B cell (primary cell): Measurements from ENCODE around the gene POLD4. TPM values are rescaled to one million over a fixed set of nuclear protein-coding genes. Genes with fewer than 3 reads are reported as not detected.

Experiments used
- ATAC-seq: fragments of 200-7000 bp; cut with Tn5 transposase; one replicate; pipeline ENCODE4 v1.10.0; 2021; ENCODE audit warnings: low read depth, mild to moderate bottlenecking, moderate number of reproducible peaks, moderate library complexity
- CTCF ChIA-PET: fragments of 350-600 bp; sonication (Branson Sonifier 250); formaldehyde crosslinking; loops from one replicate; lab custom pipeline; 2021; ENCODE audit warnings: antibody characterized with exemption, inconsistent platforms; lab: Charles Lee
- POLR2A ChIA-PET: fragments of 350-600 bp; sonication (Branson Sonifier 250); formaldehyde crosslinking; loops from one replicate; lab custom pipeline; 2021; ENCODE audit warnings: antibody characterized with exemption; lab: Charles Lee
- DNase-seq: peaks from one replicate; pipeline ENCODE4 v3.0.0; 2013
- H2AFZ ChIP-seq: 2 replicates; pipeline ENCODE4 v1.6.1; 2012; ENCODE audit warnings: mild to moderate bottlenecking, low read depth, low read length; ENCODE audit not compliant: insufficient read depth, poor library complexity, severe bottlenecking
- H3K27ac ChIP-seq, 2 donors: 1 replicate in 1 of 2; 2 replicates in 1 of 2; pipeline ENCODE4 v1.5.1; 2012 to 2013; ENCODE audit warnings: low read length in 2 of 2, mild to moderate bottlenecking in 2 of 2, moderate library complexity in 1 of 2
- H3K27me3 ChIP-seq, 4 experiments: fragments of 200-600 bp in 1 of 4; sonication (generic) in 1 of 4; replicated peaks in 1 of 4; 1 replicate in 2 of 4; 2 replicates in 2 of 4; pipeline versions ENCODE4 v1.6.1 to v1.7.0; 2013 to 2016; ENCODE audit warnings: low read length in 3 of 4, mild to moderate bottlenecking in 2 of 4, mixed read lengths in 1 of 4, moderate library complexity in 1 of 4; ENCODE audit not compliant: insufficient read depth in 4 of 4, control insufficient read depth in 3 of 4; ENCODE audit errors: control extremely low read depth in 1 of 4
- H3K36me3 ChIP-seq, 2 experiments: replicated peaks in 1 of 2; 1 replicate in 1 of 2; 2 replicates in 1 of 2; pipeline versions ENCODE4 v1.6.1 to v1.7.1; 2013; ENCODE audit warnings: low read length in 1 of 2; ENCODE audit not compliant: insufficient read depth in 2 of 2, control insufficient read depth in 1 of 2; ENCODE audit errors: control extremely low read depth in 1 of 2, extremely low read depth in 1 of 2
- H3K4me1 ChIP-seq, 2 donors: fragments of 200-600 bp in 1 of 2; sonication (generic) in 1 of 2; 1 replicate in 1 of 2; 2 replicates in 1 of 2; pipeline versions ENCODE4 v1.5.1 to v1.6.1; 2013 to 2017; ENCODE audit warnings: low read length in 2 of 2; ENCODE audit not compliant: control insufficient read depth in 2 of 2, insufficient read depth in 2 of 2
- H3K4me2 ChIP-seq: replicated peaks from 2 replicates; pipeline ENCODE3; 2012; ENCODE audit warnings: mild to moderate bottlenecking, low read depth, low read length; ENCODE audit not compliant: poor library complexity, severe bottlenecking
- H3K4me3 ChIP-seq, 5 experiments: fragments of 200-600 bp in 1 of 5; sonication (generic) in 1 of 5; 1 replicate in 3 of 5; 2 replicates in 2 of 5; pipeline versions ENCODE4 v1.5.1 to v1.7.0; 2011 to 2016; ENCODE audit warnings: low read length in 4 of 5, mild to moderate bottlenecking in 4 of 5, low read depth in 2 of 5, control low read depth in 1 of 5, moderate library complexity in 1 of 5; ENCODE audit not compliant: insufficient read depth in 1 of 5; ENCODE audit errors: control extremely low read depth in 1 of 5, extremely low read depth in 1 of 5
- H3K79me2 ChIP-seq: fragments of 200-600 bp; sonication (generic); one replicate; pipeline ENCODE4 v1.6.0; 2016; ENCODE audit warnings: low read length; ENCODE audit not compliant: control insufficient read depth, insufficient read depth
- H3K9ac ChIP-seq: fragments of 200-600 bp; sonication (generic); 2 replicates; pipeline ENCODE4 v1.6.1; 2017; ENCODE audit warnings: mild to moderate bottlenecking, low read length, moderate library complexity
- H3K9me3 ChIP-seq, 3 donors: one replicate each; pipeline versions ENCODE4 v1.6.1 to v1.7.1; 2013; ENCODE audit warnings: low read length in 2 of 3; ENCODE audit not compliant: control insufficient read depth in 2 of 3, insufficient read depth in 1 of 3; ENCODE audit errors: control extremely low read depth in 1 of 3
- H4K20me1 ChIP-seq: 2 replicates; pipeline ENCODE4 v1.6.0; 2012; ENCODE audit warnings: mild to moderate bottlenecking, low read length; ENCODE audit not compliant: insufficient read depth, control insufficient read depth, poor library complexity, severe bottlenecking
- H3K27ac Mint-ChIP-seq: one replicate; pipeline ENCODE4 v1.8.0; 2021; ENCODE audit warnings: mixed read lengths
- H3K27me3 Mint-ChIP-seq: one replicate; pipeline ENCODE4 v1.8.0; 2021; ENCODE audit warnings: mixed read lengths
- H3K4me1 Mint-ChIP-seq: one replicate; pipeline ENCODE4 v1.8.0; 2021; ENCODE audit warnings: mixed read lengths
- H3K4me3 Mint-ChIP-seq: one replicate; pipeline ENCODE4 v1.8.0; 2021; ENCODE audit warnings: mixed read lengths
- H3K9me3 Mint-ChIP-seq: one replicate; pipeline ENCODE4 v1.8.0; 2022; ENCODE audit warnings: mixed read lengths; ENCODE audit not compliant: insufficient read depth
- EZH2 ChIP-seq: IDR thresholded peaks from 2 replicates; pipeline ENCODE4 v1.6.1; 2012; ENCODE audit warnings: borderline replicate concordance, low read depth, mild to moderate bottlenecking, moderate library complexity, low read length; ENCODE audit not compliant: insufficient read depth, poor library complexity, severe bottlenecking
- WGBS: methylation state at CpG from one replicate; pipeline ENCODE4 v1.1.5; 2013; ENCODE audit warnings: missing lambda C conversion rate; ENCODE audit not compliant: insufficient coverage; 5-methylcytosine and 5-hydroxymethylcytosine counted together
- intact Hi-C: fragments of 100-400 bp; cut with micrococcal nuclease; formaldehyde crosslinking; loops from one replicate; pipeline ENCODE4 v1.10.0; 2022
- polyA plus RNA-seq: library from polyadenylated mRNA; depleted of rRNA; stranded (reverse); fragments of >200 nt; gene quantifications from 2 replicates; pipeline ENCODE4 v1.2.3, GENCODE V29; 2012
- total RNA-seq, 2 donors: library from RNA; stranded (reverse); fragments of 120-200 nt in 1 of 2; gene quantifications; 1 replicate in 1 of 2; 2 replicates in 1 of 2; pipeline versions ENCODE4 v1.2.3 to v1.2.4, GENCODE V29; 2013 to 2022
- TF ChIP-seq, protein P1 (sequence below): fragments of 200-600 bp; IDR thresholded peaks from one replicate; pipeline ENCODE4 v1.8.0; 2022; ENCODE audit warnings: antibody characterized with exemption, mild to moderate bottlenecking

Gene POLD4
- total and polyA plus RNA-seq, 2 donors (not counting 1 experiment from before 2014, with no cell fraction given): 210 to 559 TPM

DNA sequence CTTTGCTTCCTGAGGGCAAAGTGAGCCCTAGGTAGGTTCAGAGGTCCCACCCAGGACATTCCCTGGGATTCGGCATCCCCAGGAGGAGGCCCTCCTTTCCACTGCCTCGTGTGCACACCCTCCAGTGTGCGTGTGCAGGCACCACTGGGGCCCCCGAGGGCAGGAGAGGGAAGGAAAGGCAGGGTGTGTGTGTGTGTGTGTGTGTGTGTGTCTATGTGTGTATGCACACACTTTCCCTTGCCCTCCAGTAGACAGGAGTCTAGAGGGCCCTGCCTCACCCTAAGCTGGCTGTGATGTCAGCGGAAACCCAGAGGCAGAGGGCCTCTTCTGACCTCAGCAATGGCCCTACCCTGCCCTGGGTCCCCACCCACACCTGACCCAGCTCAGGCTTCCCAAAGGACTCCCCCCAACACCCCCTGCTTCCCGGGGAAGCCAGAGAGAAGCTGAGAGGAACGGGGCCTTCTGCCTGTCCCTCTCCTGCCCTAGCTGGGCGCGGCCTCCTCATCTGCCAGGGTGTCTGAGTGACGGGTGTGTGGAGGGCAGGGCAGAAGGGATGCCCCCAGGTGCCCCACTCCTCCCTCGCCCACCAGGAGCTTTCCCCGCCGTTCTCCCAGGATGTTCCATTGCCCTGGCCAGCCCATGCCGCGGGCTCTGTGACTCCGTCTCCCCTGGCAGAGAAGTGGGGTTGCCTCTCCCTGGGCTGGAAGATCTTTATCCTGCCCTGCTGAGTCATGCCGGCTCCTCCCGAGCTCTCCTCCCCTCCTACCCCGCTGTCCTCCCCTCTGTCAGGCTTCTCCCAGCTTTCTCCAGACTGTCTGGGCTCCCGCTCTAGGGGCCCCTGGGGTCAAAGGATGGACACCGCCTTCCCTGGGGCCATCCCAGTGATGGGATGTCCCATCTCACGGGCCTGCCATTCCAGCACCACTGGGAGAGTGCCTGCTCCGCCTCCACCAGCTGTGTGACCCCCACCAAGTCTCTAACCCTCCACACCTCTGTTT lies 26.0 kb upstream of the POLD4 start:
- H3K4me3 Mint-ChIP-seq: no peak overlapping the region
- intact Hi-C loops: loop anchor here (5.0 kb wide), 2 partner anchors 92 to 137 kb away; partner anchors contain the start of gene ANKRD13D
- no peak overlapping the region for H2AFZ ChIP-seq
- H3K4me1 ChIP-seq: peaks cover 27 to 35% of the 10 kb centered on the region in 2 donors
- CTCF ChIA-PET: interaction anchor here (1.0 to 42.2 kb wide), 4 partner anchors 8 to 116 kb away, joined by 3 to 2379 read pairs (median 60); partner anchors contain the start of genes CLCF1 and POLD4
- DNase-seq: no peak
- no peaks in the 10 kb centered on the region for H3K27me3 ChIP-seq
- no peaks in the 10 kb centered on the region for H4K20me1 ChIP-seq
- H3K27me3 Mint-ChIP-seq: no peaks in the 10 kb centered on the region
- H3K9me3 ChIP-seq: no peaks in the 10 kb centered on the region
- WGBS: 93% methylated on average over 18 of the region's 23 CpGs
- no peak overlapping the region for H3K4me2 ChIP-seq
- no peak overlapping the region for H3K4me3 ChIP-seq
- POLR2A ChIA-PET: interaction anchor here (2.1 to 5.8 kb wide), 3 partner anchors 9 to 25 kb away, joined by 5 to 153 read pairs (median 47); partner anchors contain the start of genes CLCF1 and POLD4
- H3K27ac Mint-ChIP-seq: peak overlapping the region; percentile 73
- ATAC-seq: no peak
- H3K27ac ChIP-seq: no peak overlapping the region
- TF ChIP-seq EZH2: no peak
- TF ChIP-seq, protein P1, sequence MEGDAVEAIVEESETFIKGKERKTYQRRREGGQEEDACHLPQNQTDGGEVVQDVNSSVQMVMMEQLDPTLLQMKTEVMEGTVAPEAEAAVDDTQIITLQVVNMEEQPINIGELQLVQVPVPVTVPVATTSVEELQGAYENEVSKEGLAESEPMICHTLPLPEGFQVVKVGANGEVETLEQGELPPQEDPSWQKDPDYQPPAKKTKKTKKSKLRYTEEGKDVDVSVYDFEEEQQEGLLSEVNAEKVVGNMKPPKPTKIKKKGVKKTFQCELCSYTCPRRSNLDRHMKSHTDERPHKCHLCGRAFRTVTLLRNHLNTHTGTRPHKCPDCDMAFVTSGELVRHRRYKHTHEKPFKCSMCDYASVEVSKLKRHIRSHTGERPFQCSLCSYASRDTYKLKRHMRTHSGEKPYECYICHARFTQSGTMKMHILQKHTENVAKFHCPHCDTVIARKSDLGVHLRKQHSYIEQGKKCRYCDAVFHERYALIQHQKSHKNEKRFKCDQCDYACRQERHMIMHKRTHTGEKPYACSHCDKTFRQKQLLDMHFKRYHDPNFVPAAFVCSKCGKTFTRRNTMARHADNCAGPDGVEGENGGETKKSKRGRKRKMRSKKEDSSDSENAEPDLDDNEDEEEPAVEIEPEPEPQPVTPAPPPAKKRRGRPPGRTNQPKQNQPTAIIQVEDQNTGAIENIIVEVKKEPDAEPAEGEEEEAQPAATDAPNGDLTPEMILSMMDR: no peak
- H3K79me2 ChIP-seq: peaks cover 11% of the 10 kb centered on the region
- no peaks in the 10 kb centered on the region for H3K9me3 Mint-ChIP-seq
- peaks cover 33% of the 10 kb centered on the region for H3K4me1 Mint-ChIP-seq
- no peak overlapping the region for H3K9ac ChIP-seq
- no peaks in the 10 kb centered on the region for H3K36me3 ChIP-seq
